ENCODE results near the gene PLN.

Gene PLN

DNA sequence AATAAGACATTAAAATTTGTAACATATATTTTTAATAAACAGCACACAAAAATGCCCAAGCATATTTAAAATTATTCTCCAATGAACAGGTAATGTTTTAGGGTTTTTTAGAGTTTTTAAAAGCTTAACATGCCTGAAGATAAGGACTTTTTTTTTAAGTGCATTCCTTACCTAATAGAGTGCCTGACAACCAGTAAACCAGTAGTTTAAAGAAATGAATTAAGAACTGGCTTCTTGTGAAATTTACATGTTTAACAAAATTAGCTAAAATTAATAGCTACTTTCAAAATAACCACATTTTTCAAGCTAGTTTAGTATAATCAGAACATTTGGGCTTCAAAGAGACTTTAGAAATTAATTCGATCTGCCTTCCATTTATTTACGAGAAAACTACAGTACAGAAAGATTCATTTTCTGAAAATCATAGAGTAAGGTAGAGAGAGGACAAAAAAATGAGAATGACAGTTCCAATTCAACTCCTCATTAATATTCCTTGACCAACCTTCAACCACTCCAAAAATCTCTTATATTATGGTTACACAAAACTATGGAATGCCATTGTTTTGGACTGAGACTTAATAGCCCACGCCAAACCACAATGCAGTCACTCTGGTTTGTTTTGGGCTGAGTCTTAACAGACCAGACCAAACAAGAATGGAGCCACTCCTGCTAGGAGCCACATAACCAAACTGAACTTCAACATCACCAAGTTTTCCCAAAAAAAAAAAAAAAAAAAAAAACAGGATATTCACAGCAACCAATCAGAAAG, 5.7 kb upstream of the PLN start:
- DNase-seq: no peak

DNA sequence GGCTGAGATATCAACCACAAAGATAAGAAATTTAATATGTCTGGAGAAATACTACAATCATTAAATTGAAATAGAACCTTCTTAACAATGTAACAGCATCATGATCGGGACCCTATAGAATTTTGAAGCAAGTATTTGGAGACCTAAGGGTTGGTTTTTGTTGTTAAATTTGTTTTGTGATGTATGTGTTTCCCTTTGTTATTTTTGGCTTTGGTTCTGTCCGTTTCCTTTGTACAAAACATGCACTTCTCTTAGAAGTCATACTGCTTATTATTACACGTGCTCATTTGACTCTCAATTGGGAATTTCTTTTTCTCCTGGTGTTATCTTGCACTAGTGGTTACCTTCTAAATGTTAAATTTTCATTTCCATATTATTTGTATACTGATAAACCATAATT, 4.0 kb upstream of the PLN start:
- DNase-seq: no peak

DNA sequence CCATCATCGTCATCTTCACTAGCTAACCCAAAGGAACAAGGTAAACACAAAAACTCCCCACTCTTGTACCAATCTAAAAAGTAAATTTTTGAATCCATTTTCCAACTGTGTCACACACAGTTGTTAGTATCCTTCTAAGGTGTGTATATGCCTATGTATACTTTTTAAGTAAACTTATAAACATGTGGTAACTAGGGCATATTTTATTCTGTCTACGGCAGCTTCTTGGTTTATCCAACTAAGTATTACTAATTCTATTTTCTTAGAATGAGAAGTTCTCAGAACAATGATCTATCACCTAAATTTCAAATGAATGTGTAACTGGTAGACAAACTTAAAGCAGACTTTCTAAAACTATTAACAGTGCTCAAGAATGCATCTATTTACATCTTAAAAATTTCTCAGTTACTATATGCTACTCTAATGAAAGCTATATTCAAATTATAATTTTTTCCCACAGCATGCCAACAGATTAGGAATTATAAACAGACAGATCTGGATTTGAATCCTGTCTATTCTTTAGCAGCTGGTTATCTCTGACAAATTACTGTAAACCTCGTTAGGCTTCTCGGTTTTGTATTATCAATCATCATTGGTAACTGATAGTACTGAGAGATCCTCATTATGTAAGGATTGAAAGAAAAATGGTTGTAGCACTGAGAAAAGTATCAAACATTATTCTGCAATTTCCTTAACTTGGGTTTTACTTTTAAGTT, 1.8 kb upstream of the PLN start:
- DNase-seq: no peak

DNA sequence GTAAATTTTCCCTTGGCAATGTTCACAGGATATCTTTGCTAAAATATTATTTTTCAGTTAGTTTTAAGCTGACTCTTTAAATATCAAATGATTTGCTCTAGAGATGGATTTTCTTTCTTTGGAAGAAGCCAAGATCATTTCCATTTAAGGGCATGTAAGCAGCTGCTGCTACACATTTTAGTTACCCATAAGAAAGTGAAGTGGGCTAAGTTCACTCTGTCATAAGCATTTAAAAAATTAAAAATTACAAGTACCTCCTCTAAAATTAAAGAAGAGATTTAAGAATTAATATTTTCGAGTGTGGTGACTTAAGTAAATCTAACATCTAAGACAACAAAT, 1.2 kb upstream of the PLN start:
- no peak for DNase-seq

DNA sequence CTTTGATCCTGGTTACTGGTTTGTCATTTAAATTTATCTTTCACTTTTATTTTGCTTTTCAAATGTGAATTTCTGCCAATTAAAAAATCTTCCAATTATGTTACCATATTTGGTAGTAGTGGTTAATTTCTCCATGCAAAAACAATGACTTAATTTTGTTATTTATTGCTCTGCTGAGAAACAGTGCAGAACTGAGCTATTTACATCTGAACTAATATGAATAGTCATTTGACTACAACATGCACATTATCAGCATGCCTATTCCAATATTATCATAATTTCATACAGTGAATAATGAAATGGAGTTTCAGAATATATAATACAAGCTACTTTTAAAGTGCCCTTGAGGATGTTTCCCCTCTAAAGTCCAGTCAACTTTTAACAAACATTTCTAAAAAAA, 517 bp downstream of the PLN start:
- DNase-seq: no peak

DNA sequence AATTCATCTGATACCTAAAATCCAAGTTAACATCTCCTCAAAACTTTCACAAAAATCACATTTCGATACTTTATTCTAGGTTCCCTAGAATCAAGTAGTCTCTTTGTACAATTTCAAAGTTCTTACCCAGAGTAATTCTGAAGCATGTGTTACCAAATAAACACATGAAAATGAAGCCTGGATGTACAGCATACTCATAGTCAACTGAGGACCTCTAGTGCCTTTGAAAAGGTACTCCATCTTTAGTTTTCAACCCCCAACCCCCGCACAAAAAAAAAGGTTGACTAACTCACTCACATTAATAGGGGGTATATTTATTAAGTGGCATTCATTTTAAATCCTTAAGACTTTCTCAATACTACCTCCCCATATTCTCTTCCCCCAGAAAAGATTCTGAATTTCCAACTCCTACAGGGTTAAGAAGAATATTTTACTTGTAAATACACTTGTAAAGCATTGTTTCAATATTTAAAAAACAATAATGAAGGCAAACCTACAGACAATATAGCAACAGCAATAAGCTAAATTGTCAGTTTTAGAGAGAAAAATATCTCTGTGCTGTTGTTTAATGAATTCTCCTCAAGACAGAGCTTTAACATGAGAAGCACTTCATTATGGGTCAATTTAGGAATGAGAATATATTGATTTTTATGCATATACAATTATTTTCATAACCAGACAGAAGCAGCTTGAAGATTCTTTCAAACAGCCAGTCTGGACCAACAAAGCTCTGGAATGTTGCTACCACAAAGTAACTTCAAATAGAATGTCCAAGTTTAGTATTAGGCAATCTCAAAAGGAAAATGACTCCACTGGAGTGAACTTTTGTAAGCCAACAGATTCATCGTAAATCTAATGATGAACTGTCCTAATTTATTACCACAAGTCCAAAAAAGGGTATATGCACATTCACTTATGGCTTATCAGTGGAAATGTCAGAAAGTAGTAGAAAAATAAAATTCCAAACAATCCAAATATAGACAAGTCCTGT, 3.3 kb downstream of the PLN start:
- DNase-seq: peak; percentile 4 to 45

DNA sequence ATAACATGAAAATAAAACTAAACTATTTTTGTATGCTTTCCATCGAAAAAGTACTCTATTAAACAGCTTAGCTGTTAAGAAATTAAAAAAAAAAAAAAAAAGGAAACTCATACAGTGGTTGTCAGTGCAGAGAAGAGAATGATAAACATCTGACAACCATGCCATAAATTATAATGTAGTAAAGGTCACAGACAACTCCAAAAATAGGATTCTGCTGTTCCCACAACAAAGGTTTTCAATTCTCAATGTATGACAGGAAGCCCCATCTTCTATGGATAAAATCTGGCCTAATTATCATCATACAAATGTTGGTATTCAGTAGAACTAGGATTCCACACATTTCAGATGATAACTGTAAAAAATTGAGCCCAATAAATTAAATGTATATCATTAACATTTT, 5.0 kb downstream of the PLN start:
- DNase-seq: no peak

DNA sequence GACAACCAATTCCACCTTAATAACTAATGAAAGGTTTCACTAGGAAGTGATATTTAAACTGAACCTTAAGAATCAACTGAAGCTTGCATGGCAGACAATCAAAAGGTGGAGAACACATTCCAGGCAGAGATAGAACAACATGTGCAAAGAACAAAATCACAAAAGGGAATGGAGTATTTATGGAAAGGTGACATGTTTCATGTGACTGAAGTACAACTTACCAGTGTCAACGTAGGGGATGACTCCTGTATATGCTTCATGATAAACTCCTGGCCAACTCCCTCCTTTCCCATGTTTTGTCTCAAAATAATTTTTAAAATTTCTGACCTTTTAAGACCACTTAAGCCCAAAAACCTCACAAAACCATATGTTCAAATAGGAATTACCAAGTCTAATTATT, 6.6 kb downstream of the PLN start:
- no peak for DNase-seq

DNA sequence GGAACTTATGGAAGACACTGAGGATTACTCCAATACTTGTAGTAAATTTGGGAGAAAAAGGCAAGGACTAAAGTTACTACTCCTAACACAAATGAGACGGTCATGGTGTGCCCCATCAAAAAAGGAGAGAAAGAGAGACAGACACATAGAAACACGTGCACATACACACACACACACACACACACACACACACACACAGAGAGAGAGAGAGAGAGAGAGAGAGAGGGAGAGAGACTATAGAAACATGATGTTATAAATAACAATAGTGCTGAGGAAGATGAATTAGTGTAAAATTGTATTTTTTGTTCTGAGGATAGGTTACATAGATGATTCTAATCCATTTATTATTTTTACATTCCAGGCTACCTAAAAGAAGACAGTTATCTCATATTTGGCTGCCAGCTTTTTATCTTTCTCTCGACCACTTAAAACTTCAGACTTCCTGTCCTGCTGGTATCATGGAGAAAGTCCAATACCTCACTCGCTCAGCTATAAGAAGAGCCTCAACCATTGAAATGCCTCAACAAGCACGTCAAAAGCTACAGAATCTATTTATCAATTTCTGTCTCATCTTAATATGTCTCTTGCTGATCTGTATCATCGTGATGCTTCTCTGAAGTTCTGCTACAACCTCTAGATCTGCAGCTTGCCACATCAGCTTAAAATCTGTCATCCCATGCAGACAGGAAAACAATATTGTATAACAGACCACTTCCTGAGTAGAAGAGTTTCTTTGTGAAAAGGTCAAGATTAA, 10.5 kb downstream of the PLN start:
- no peak for DNase-seq

DNA sequence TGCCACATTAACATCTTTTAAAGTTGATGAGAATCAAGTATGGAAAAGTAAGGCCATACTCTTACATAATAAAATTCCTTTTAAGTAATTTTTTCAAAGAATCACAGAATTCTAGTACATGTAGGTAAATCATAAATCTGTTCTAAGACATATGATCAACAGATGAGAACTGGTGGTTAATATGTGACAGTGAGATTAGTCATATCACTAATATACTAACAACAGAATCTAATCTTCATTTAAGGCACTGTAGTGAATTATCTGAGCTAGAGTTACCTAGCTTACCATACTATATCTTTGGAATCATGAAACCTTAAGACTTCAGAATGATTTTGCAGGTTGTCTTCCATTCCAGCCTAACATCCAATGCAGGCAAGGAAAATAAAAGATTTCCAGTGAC, 11.6 kb downstream of the PLN start:
- no peak for DNase-seq

DNA sequence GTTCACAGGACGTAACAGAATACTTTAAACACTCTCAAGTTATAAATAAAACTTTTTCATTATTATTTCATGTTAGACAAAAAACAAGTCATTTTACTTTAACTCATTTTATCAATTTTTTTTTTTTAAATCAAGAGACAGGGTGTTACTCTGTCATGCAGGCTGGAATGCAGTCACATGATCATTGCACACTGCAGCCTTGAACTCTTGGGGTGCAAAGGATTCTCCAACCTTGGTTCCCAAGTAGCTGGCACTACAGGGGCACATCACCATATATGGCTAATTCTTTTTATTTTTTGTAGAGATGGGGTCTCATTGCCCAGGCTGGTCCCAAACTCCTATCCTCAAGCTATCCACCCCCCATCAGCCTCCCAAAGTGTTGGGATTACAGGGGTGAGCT, 14.2 kb downstream of the PLN start:
- no peak for DNase-seq

DNA sequence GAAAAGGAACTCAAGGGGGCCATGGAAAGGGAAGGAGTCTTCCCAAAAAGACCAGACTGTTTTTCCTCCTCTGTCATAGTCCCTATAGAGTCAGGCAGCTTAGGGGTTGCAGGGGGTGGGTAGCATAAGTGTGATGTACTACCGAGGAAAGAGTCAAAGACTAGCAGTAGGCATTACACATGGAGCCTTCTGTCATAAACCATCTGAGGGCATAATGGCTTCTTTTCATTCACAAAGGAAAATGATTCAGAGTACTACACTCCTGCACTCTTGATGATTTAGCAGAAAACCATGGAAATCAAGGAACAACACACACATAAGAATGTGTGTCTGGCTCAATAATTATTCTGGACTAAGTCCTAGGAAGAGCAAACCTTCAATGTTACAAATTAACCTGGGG, 14.9 kb downstream of the PLN start:
- DNase-seq: no peak

DNA sequence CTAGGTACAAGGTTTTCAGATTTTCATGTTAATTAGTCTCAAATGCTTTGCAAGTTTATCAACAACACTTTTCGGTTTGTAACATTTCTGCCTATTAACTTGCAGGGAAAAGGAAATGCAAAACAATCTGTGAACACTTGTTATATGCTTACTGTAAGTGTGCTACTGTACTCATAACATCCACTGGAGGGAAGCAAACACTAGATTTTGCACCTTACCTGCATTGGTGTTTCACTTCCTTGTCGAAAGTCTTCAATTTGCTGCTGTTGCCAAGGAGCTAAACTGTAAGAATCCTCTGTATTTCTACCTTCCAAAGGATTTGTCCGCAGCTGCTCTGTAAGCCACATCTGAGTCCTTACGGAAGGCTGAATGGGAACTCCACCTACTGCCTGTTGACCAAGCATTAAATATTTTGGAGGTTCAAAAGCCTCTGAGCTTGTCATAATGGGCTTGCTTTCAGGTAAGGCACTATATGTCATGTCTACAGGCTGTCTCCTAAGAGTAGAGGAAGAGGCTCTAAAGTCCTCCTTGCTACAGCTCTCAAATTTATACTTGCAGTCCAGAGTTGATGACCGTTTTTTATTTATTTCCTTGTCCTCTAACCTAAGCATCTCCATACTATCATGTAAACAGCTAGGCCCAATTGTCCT, 17.3 kb downstream of the PLN start:
- peak; percentile 3 to 42 for DNase-seq

DNA sequence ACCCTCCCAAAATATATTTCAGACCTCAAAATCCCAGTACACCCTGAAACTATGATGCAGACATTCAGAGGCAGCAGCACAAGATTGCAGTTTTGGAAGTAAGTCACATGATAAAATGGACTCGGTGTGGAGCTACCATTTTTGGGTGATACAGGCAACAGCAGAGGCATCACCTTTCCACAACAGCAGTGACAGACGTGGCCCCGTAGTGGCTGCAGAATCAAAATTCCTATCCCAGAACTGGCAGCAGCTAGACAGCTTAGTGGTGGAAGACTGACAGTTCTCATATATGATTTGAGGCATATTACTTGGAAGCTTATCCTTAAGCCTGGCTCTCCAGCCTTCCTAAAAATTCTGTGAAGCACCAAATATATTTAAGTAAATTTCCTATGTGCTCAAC, 19.9 kb downstream of the PLN start:
- DNase-seq: no peak

DNA sequence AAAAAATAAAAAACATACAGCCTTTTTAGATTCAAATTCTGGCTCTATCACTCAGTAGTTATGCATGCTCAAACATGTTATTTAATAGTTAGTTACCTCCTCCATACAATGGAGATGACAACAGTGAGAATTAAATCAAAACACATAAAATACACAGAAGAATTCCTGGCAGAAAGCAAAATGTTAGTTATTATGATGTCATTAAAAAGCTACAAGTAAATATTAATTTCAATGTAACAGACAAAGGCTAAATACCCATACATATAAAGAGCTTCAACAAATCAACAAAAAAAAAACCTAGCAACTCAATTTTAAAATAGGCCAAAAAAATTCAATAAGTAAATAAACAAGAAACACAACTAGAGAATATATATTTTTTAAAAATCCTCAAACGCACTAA, 21.4 kb downstream of the PLN start:
- no peak for DNase-seq

DNA sequence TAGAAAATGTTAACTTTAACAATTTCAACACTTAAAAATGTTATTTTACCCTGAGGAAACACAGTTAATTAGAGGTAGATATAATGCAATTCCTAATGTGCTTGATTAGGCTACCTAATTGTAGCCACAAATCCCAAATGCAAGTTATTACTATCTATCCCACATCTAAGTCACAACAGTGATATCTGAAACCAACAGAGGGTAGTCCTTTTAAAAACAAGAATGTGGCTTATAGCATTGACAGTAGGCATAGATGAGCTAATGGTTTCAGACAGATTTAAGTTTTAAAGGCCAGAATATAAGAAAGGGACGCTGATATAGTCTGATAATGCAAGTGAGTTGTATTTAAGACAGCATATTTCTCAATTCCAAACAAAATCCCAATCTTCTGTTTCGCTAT, 23.0 kb downstream of the PLN start:
- DNase-seq: no peak

DNA sequence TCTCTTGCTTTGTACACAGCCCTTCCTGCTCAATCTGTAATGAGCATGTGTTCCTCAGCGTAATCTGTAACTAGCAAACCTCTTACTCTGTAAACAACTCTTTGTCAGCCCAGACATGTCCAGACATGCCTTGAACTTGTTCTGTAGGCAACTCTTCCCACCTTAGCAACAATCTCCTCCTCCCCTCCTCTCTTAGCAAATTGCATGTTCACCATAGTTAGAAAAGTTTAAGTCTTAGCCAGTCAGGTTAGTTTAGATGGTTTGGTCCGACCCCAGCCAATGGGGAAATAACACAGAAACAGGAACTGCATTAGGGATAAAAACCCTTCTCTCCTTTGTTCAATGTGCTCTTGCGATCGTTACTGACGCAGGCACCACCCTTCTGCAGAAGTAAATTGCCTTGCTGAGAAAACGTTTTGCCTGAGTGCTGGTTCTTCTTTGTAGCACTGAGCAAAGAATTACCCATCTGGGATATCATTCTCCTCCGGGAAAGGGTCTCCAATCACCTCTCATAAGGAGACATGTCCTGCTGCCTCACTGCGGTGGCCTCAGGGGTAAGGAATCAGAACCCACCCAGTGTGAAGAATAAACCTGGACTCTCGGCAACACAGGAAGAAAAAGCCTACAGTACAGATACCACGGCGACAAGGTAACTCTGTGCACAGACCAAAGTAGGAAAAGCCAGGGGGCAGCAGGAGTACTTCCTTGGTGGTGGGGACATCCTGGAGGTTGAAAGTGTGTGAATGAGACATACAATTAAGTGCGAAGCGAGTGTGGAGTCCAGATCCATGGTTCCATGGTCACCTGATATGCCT, 26.2 kb downstream of the PLN start:
- no peak for DNase-seq

DNA sequence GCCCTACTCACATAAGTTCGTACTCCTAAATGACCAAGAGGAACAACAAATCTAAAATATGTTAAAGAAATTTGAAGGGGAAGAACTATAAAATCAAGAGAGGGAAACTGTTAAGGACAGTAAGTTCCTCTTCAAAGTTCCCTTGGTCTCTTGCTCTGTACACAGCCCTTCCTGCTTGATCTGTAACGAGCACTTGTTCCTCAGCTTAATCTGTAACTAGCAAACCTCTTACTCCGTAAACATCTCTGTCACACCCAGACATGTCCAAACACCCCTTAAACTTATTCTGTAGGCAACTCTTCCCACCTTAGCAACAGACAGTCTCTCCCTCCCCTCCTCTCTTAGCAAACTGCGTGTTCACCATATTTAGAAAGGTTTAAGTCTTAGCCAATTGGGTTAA, 29.9 kb downstream of the PLN start:
- DNase-seq: no peak

DNA sequence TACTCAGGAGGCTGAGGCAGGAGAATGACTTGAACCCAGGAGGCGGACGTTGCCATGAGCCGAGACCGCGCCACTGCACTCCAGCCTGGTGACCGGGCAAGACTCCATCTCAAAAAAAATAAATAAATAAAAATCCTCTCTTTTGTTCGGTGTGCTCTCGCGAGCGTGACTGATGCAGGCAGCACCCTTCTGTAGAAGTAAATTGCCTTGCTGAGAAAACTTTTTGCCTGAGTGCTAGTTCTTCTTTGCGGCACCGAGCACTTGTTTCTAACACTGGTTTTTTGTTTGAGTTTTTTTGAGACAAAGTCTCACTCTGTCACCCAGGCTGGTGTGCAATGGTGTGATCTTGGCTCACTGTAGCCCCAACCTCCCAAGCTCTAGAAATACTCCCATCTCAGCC, 30.5 kb downstream of the PLN start:
- no peak for DNase-seq

DNA sequence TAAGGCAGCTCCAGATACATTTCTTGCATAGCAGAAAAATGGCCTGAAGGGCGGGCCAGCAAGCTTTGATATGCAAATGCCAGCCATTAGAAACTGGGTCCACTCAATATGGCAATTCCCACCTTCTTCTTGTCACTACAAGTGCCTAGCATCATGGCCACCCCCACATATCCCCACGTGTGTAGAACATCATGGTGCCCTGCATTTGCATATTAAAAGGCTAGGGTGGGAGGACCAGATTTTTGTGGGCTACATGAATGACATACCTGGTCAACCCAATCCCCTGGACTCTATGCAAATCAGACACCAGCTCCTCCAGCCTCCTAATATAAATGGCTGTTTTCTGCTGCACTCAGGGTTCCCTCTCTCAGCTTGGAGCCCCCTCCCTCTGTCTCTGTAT, 31.7 kb downstream of the PLN start:
- DNase-seq: no peak
